IMR-90 (cell line): ENCODE measurements around the gene ZNF486.

Experiments used
- BHLHE40 ChIP-seq: fragments of 150-350 bp; IDR thresholded peaks from 2 replicates; pipeline ENCODE4 v1.6.1; 2016; ENCODE audit warnings: mild to moderate bottlenecking, low read depth, low read length
- CEBPB ChIP-seq: IDR thresholded peaks from 2 replicates; pipeline ENCODE4 v1.6.1; 2012; ENCODE audit warnings: low read depth, low read length, improper control_type of control experiment
- CHD1 ChIP-seq: IDR thresholded peaks from 2 replicates; pipeline ENCODE4 v1.6.1; 2012; ENCODE audit warnings: low read depth, low read length, improper control_type of control experiment
- FOS ChIP-seq: fragments of 150-350 bp; IDR thresholded peaks from 2 replicates; pipeline ENCODE4 v1.6.1; 2016; ENCODE audit warnings: low read depth, low read length
- MAFK ChIP-seq: IDR thresholded peaks from 2 replicates; pipeline ENCODE4 v1.6.1; 2012; ENCODE audit warnings: low read depth, low read length, improper control_type of control experiment
- MAZ ChIP-seq: IDR thresholded peaks from 2 replicates; pipeline ENCODE4 v1.6.1; 2012; ENCODE audit warnings: low read depth, mild to moderate bottlenecking, low read length, improper control_type of control experiment, moderate library complexity, borderline replicate concordance
- POLR2A ChIP-seq: IDR thresholded peaks from 2 replicates; pipeline ENCODE4 v1.6.1; 2012; ENCODE audit warnings: mild to moderate bottlenecking, low read depth, low read length
- RCOR1 ChIP-seq: IDR thresholded peaks from 2 replicates; pipeline ENCODE4 v1.6.1; 2012; ENCODE audit warnings: mild to moderate bottlenecking, low read length, improper control_type of control experiment; ENCODE audit not compliant: insufficient replicate concordance
- TF ChIP-seq, protein P1 (sequence below): conservative IDR thresholded peaks from 2 replicates; pipeline ENCODE4 v1.5.1; 2012; ENCODE audit warnings: mild to moderate bottlenecking, low read depth, low read length, improper control_type of control experiment
- TF ChIP-seq, protein P2 (sequence below): fragments of 150-350 bp; IDR thresholded peaks from 2 replicates; pipeline ENCODE4 v1.6.1; 2017; ENCODE audit warnings: mild to moderate bottlenecking, antibody characterized with exemption, low read length, low read depth

GRCh38 chr19:20237773-20238623, 71.0 kb downstream of the ZNF486 start:
- TF ChIP-seq MAZ: no peak
- TF ChIP-seq CHD1: no peak
- TF ChIP-seq, protein P1, sequence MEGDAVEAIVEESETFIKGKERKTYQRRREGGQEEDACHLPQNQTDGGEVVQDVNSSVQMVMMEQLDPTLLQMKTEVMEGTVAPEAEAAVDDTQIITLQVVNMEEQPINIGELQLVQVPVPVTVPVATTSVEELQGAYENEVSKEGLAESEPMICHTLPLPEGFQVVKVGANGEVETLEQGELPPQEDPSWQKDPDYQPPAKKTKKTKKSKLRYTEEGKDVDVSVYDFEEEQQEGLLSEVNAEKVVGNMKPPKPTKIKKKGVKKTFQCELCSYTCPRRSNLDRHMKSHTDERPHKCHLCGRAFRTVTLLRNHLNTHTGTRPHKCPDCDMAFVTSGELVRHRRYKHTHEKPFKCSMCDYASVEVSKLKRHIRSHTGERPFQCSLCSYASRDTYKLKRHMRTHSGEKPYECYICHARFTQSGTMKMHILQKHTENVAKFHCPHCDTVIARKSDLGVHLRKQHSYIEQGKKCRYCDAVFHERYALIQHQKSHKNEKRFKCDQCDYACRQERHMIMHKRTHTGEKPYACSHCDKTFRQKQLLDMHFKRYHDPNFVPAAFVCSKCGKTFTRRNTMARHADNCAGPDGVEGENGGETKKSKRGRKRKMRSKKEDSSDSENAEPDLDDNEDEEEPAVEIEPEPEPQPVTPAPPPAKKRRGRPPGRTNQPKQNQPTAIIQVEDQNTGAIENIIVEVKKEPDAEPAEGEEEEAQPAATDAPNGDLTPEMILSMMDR: no peak
- TF ChIP-seq CEBPB: peak; percentile 60
- no peak for TF ChIP-seq BHLHE40
- TF ChIP-seq FOS: peak; percentile 16; the same call in 1 of the 2 replicates
- no peak for TF ChIP-seq POLR2A
- TF ChIP-seq, protein P2, sequence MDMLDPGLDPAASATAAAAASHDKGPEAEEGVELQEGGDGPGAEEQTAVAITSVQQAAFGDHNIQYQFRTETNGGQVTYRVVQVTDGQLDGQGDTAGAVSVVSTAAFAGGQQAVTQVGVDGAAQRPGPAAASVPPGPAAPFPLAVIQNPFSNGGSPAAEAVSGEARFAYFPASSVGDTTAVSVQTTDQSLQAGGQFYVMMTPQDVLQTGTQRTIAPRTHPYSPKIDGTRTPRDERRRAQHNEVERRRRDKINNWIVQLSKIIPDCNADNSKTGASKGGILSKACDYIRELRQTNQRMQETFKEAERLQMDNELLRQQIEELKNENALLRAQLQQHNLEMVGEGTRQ: no peak
- TF ChIP-seq MAFK: no peak
- TF ChIP-seq RCOR1: no peak
